Dendritic cell treated with granulocyte-macrophage colony-stimulating factor and Interleukin-4, amounts not matched to agents 40 ng/mL and 50 ng/mL, for 4 days (primary cell): ENCODE measurements around the gene VTI1A.
"Not testable (repeated sequence)": the region's sequence is repeated elsewhere in the genome, so short reads cannot be mapped to it uniquely, and the experiment has no call there.

Experiments used
- H3K27ac Mint-ChIP-seq: one replicate; pipeline ENCODE4 v1.8.0; 2022; ENCODE audit warnings: mild to moderate bottlenecking, mixed read lengths
- H3K27me3 Mint-ChIP-seq: one replicate; pipeline ENCODE4 v1.8.0; 2022; ENCODE audit warnings: mild to moderate bottlenecking, mixed read lengths
- H3K36me3 Mint-ChIP-seq: one replicate; pipeline ENCODE4 v1.8.0; 2022; ENCODE audit warnings: low read depth, mixed read lengths
- H3K4me1 Mint-ChIP-seq: one replicate; pipeline ENCODE4 v1.8.0; 2022; ENCODE audit warnings: low read depth, mixed read lengths
- H3K4me3 Mint-ChIP-seq: one replicate; pipeline ENCODE4 v1.8.0; 2022; ENCODE audit warnings: mild to moderate bottlenecking, moderate library complexity, mixed read lengths
- H3K9me3 Mint-ChIP-seq: one replicate; pipeline ENCODE4 v1.8.0; 2022; ENCODE audit warnings: mixed read lengths
- intact Hi-C: fragments of 100-400 bp; cut with micrococcal nuclease; formaldehyde crosslinking; loops from one replicate; pipeline ENCODE4 v1.15.0; 2022

Gene VTI1A

DNA sequence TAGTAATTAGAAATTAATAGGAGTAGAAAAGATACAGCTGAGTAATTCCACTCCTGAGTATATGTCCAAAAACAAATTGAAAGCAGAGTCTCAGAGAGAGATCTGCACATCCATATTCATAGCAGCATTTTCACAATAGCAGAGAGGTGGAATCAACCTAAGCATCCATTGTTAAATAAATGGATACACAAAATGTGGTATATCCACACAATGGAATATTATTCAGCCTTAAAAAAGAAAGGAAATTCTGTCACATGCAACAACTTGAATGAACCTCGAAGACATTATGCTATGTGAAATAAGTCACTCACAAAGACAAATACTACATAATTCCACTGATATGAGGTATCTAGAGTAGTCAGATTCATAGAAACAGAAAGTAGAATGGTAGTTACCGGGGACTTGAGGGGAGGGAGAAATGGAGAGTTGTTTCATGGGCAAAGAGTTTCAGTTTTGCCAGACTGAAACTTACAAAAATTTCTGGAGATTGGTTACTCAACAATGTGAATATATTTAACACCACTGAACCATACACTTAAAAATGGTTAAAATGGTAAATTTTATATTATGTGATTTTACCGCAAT is 18.4 kb downstream of the VTI1A start:
- no peaks in the 10 kb centered on the region for H3K9me3 Mint-ChIP-seq
- H3K4me3 Mint-ChIP-seq = no peak overlapping the region
- H3K4me1 Mint-ChIP-seq = no peaks in the 10 kb centered on the region
- H3K27ac Mint-ChIP-seq = no peak overlapping the region
- intact Hi-C loops = no loop called here
- H3K36me3 Mint-ChIP-seq = peaks cover 79% of the 10 kb centered on the region
- no peaks in the 10 kb centered on the region for H3K27me3 Mint-ChIP-seq

DNA sequence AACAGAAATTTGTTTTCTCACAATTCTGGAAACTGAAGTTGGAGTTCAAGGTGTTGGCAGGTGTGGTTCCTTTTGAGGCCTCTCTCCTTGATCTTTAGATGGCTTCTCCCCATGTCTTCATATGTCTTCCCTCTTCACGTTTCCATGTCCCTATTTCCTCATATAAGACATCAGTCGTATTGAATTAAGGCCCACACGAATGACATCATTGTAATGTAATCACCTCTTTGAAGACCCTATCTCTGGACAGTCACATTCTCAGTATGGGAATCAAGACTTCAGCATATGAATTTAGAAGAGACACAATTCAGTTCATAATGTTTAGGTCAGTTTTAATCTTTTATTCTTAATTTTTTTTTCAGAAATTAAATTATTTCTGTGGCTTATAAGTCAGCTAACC is 19.8 kb downstream of the VTI1A start:
- no peaks in the 10 kb centered on the region for H3K4me1 Mint-ChIP-seq
- no peak overlapping the region for H3K4me3 Mint-ChIP-seq
- intact Hi-C loops = no loop called here
- peaks cover 76% of the 10 kb centered on the region for H3K36me3 Mint-ChIP-seq
- no peaks in the 10 kb centered on the region for H3K27me3 Mint-ChIP-seq
- no peaks in the 10 kb centered on the region for H3K9me3 Mint-ChIP-seq
- H3K27ac Mint-ChIP-seq = no peak overlapping the region

DNA sequence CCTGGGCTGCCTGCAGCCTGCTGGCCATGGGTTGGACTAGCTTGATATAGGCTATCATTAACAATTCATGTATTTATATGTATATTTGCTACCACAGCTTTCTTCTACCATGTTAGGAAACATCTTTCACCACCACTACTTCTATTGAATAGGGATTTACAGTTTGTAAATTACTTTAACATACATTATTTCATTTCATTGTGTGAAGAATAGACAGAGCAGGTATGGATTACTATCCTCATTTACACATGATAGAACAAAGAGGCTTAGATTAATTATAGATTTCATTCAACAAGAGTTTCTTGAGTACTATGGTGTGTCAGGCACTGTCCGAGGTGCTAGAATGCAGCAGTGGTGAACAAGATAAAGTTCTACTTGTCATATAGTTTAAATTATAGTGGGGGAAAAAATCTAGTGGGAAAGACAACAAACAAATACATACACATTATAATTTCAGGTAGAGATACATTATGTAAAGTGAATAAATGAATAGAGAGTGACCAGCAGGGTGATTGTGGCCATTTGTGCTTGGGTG is 20.6 kb downstream of the VTI1A start:
- Mint-ChIP-seq H3K36me3 (peaks cover 73% of the 10 kb centered on the region), H3K4me3 (no peak overlapping the region), H3K27me3 (no peaks in the 10 kb centered on the region), H3K27ac (no peak overlapping the region), H3K4me1 (no peaks in the 10 kb centered on the region), H3K9me3 (no peaks in the 10 kb centered on the region)
- intact Hi-C loops = no loop called here

DNA sequence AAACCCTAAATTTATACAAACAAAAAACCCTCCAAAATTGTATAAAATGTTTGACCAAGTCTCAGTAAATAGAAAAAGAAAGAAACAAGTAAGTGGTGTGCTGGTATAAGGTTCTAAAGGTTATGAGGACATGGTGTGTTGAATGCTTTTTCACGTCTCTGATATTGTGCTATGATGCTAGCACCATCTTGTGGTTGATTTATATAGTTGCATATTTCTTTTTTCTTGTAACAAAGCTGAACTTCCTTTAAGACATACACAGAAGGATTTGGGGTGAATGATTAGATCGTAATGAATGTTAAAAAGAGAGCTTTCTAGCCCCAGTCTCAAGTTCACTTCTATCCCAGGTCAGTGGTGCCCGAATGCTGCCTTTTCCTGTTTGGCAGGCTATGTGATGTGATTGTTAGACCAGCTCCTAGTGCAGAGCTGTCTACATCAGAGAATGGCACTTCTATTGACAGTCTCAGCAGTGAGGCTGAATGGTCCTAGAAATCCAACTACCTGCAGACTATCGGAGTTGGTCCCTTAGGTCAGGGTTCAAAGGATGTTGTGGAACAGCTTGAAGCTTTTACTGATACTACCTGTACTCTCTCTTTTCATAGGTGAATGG is 25.0 kb downstream of the VTI1A start:
- no peaks in the 10 kb centered on the region for H3K27me3 Mint-ChIP-seq
- peaks cover 51% of the 10 kb centered on the region for H3K36me3 Mint-ChIP-seq
- H3K4me1 Mint-ChIP-seq = no peaks in the 10 kb centered on the region
- H3K9me3 Mint-ChIP-seq = no peaks in the 10 kb centered on the region
- H3K4me3 Mint-ChIP-seq = no peak overlapping the region
- intact Hi-C loops = no loop called here
- H3K27ac Mint-ChIP-seq = no peak overlapping the region

DNA sequence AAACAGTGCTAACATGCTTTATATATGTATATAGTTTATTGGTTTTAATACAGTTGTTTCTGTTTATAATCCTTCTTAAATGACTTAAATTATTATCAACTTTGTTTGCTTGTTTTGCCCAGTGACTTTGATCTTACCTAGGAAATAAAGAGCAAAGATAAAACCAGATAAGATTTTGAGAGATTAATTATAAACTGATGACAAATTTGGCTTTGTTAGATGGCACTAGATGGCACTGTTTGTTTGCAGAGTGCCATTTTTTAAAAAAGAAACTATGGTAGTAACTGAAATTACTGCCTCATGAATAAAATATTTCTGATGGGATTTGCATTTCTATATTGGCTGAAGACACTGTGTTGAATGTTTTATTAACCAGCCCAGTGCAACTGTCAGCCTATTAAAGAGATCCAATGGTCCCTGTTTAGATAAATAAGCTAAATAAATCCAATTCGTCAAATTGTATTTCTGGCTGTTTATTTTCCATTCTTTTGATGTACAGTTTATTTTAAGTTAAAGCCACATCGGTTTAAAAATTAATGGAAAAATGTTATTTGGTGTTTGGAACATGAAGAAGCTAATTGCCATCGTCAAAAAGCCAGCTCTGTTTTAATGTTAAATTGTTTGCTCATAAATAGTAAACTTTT is 28.7 kb downstream of the VTI1A start:
- intact Hi-C loops = loop anchor here (5.0 kb wide), 1 partner anchor 912 kb away; no protein-coding TSS in a partner anchor
- no peak overlapping the region for H3K27ac Mint-ChIP-seq
- peaks cover 6% of the 10 kb centered on the region for H3K4me1 Mint-ChIP-seq
- H3K36me3 Mint-ChIP-seq = peaks cover 17% of the 10 kb centered on the region
- H3K9me3 Mint-ChIP-seq = no peaks in the 10 kb centered on the region
- H3K27me3 Mint-ChIP-seq = no peaks in the 10 kb centered on the region
- no peak overlapping the region for H3K4me3 Mint-ChIP-seq

DNA sequence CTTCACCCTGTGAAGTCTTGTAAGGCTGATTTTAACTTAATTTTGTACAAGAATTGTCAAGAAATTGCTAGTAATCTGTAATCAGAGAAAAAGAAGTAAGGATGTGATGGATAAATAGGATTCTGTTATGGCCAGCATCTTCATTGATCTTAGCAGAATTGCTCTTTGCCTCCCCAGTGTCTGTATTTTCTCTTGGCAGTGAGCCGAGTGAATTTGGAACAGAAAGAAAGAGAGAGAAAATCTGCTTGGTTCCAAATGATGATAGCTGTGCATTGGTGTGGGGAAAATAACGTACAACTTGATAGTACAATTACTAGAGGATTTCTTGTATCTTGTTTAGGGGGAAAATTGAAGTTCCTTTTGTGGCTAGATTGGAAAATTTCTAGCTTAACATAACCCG is 34.6 kb downstream of the VTI1A start:
- no peaks in the 10 kb centered on the region for H3K27me3 Mint-ChIP-seq
- H3K4me1 Mint-ChIP-seq = peaks cover 6% of the 10 kb centered on the region
- no peak overlapping the region for H3K4me3 Mint-ChIP-seq
- peaks cover 6% of the 10 kb centered on the region for H3K36me3 Mint-ChIP-seq
- intact Hi-C loops = no loop called here
- H3K9me3 Mint-ChIP-seq = no peaks in the 10 kb centered on the region
- no peak overlapping the region for H3K27ac Mint-ChIP-seq

DNA sequence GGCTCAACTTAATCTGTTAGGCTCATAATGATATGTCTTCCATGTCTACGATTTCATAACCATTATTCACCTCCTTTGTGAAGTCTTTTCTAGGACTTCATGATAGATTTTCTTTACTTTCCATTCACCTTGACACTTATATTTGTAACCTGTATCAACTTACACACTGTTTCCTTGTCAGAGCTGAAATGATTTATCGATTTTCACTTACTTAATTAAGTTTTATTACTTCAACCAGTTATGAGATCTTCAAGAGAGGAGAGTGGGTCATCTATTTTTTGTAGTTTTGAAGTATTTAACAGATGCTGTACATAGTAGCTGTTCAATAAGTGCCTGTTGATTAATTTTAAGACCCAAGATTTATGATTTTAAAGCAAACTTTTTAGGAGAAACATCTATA is 37.4 kb downstream of the VTI1A start:
- H3K36me3 Mint-ChIP-seq = peaks cover 6% of the 10 kb centered on the region
- no peak overlapping the region for H3K4me3 Mint-ChIP-seq
- no peaks in the 10 kb centered on the region for H3K27me3 Mint-ChIP-seq
- intact Hi-C loops = no loop called here
- no peak overlapping the region for H3K27ac Mint-ChIP-seq
- no peaks in the 10 kb centered on the region for H3K9me3 Mint-ChIP-seq
- H3K4me1 Mint-ChIP-seq = peaks cover 6% of the 10 kb centered on the region

DNA sequence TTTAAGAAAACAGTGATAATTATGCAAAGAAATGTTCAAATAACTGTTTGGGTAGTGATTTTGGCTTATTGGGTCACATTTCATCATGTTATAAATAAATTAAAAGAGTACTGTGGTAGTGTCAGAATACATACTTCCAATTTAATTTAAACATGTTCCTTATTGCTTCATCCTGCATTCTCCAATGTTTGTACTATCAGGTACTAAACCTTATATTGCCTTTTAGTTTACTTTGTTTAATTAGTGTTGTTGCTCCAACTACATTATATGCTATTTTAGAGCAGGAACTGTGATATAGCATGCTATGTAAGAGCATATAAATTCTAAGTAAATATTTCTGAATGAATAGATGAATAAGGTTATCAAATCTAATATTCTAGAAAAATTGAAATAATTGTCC is 40.9 kb downstream of the VTI1A start:
- Mint-ChIP-seq H3K4me3 (no peak overlapping the region), H3K27ac (no peak overlapping the region), H3K36me3 (peaks cover 6% of the 10 kb centered on the region), H3K9me3 (no peaks in the 10 kb centered on the region), H3K27me3 (no peaks in the 10 kb centered on the region), H3K4me1 (no peaks in the 10 kb centered on the region)
- intact Hi-C loops = no loop called here

DNA sequence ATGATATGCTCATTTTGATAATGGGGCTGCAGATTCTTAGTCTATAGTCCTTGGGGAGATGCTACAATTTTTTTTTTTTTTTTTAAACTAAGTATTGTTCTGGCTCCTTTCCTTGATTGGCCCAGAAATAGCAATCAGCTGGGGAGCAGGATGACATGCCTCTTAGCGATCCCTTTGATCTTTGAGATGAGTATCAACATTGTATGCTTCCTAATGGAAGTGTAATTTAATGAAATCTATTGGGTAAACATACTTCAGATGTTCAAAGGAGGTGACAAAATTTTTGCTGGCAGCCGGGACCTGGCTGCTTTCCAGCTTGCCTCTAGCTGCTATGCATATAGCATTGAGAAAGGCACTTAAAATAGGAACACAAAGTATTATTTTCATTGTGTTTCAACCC is 43.5 kb downstream of the VTI1A start:
- intact Hi-C loops = no loop called here
- Mint-ChIP-seq H3K27me3 (no peaks in the 10 kb centered on the region), H3K9me3 (no peaks in the 10 kb centered on the region), H3K27ac (no peak overlapping the region), H3K4me3 (no peak overlapping the region), H3K36me3 (no peaks in the 10 kb centered on the region), H3K4me1 (no peaks in the 10 kb centered on the region)

DNA sequence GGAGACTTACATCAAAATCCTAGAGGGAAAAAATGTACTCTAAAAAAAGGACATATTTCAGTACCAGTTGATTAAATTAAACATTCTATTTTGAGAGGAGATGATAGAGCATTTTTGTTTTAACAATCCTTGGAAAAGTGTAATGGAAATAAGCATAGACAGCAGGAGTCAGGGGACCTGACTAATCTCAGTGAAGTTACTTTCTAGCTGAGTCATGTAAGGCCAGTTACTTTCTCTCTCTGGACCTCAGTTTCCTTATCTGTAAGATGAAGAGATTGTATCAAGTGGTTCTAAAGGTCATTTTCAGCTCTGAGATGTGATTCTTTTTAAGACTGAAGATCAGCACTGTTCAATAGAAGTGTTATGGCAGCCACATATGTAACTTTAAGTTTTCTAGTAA is 44.1 kb downstream of the VTI1A start:
- H3K27ac Mint-ChIP-seq = no peak overlapping the region
- H3K4me3 Mint-ChIP-seq = no peak overlapping the region

DNA sequence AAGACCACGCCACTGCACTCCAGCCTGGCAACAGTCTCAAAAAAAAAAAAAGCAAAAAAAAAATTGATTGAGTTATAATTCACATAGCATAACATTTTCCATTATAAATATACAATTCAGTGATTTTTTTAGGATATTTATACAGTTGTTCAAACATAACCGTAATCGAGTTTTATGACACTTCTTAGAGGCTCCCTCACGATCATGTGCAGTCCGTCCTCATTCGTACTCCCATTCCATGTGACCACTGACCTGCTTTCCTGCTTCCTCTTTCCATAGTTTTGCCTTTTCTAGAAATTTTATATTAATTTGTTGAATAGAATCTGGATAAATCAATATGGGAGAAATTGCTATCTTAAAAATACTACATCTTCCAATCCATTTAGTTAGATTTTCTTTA is 45.7 kb downstream of the VTI1A start:
- no peaks in the 10 kb centered on the region for H3K9me3 Mint-ChIP-seq
- H3K36me3 Mint-ChIP-seq = no peaks in the 10 kb centered on the region
- no peaks in the 10 kb centered on the region for H3K27me3 Mint-ChIP-seq
- intact Hi-C loops = no loop called here
- H3K4me1 Mint-ChIP-seq = no peaks in the 10 kb centered on the region
- no peak overlapping the region for H3K4me3 Mint-ChIP-seq
- no peak overlapping the region for H3K27ac Mint-ChIP-seq

More for the DNA sequence above, 44.1 kb downstream of the VTI1A start:
- Mint-ChIP-seq H3K9me3 (no peaks in the 10 kb centered on the region), H3K27me3 (no peaks in the 10 kb centered on the region), H3K4me1 (no peaks in the 10 kb centered on the region), H3K36me3 (no peaks in the 10 kb centered on the region)
- intact Hi-C loops = no loop called here

DNA sequence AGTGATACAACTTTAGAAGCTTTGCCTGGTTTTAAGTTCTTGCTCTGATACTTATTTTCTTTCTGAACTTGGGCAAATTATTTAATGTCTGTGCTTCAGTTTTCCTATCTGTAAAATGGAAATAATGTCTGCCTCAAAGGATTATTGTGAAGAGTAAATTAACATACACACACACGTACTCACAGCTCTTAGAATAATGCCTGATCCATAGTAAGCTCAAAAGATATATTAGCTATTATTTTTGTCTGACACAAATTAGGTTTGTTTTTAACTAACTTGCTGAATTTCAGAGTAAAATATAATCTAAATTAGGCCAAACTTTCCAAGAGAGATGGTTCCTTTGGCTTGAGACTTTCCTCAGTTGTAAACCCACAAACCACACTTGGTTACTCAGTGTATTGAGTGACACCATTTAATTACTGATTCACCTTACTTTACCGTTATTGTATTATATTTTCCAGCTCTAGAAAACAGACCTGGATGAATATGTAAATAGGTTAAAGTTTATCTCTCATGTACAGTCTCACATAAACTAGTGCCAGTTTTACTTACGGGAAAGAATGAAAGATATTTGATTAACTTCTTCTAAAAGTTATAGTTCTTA is 50.4 kb downstream of the VTI1A start:
- no peaks in the 10 kb centered on the region for H3K9me3 Mint-ChIP-seq
- no peaks in the 10 kb centered on the region for H3K27me3 Mint-ChIP-seq

DNA sequence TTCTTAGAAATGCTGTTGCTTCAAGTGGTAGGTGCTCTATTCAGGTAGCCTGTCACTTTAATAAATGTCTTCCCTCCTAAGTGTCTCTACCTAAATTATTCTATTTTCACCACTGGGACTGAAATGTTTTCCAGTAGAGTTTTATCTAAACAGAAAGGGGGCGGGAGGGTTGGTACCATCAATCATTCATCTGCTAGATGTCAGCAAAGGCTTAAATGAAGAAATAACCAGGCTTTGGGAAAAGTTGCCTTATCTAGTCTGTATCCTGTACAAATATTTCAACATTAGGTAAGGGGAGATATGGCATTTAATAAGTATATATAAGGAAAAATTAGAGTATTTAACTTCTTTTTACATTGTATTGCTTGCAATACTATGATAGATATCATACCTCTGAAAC is 51.8 kb downstream of the VTI1A start:
- H3K4me3 Mint-ChIP-seq = no peak overlapping the region
- no peak overlapping the region for H3K27ac Mint-ChIP-seq
- H3K27me3 Mint-ChIP-seq = no peaks in the 10 kb centered on the region
- intact Hi-C loops = no loop called here
- no peaks in the 10 kb centered on the region for H3K9me3 Mint-ChIP-seq
- no peaks in the 10 kb centered on the region for H3K4me1 Mint-ChIP-seq
- peaks cover 16% of the 10 kb centered on the region for H3K36me3 Mint-ChIP-seq

More for the DNA sequence above, 50.4 kb downstream of the VTI1A start:
- Mint-ChIP-seq H3K27ac (no peak overlapping the region), H3K4me3 (no peak overlapping the region), H3K36me3 (peaks cover 16% of the 10 kb centered on the region), H3K4me1 (no peaks in the 10 kb centered on the region)
- intact Hi-C loops = no loop called here

DNA sequence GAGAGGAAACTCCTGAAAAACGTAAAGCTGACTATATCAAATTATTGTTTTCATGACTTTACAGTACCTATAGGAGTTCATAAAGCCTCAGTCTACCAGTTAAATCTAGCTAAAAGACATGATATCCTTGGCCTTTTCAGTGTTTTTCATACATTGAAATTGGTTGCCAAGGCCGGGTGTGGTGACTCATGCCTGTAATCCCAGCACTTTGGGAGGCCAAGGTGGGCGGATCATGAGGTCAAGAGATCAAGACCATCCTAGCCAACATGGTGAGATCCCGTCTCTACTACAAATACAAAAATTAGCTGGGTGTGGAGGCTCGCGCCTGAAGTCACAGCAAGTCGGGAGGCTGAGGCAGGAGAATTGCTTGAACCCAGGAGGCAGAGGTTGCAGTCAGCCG is 53.0 kb downstream of the VTI1A start:
- H3K27ac Mint-ChIP-seq, H3K9me3 Mint-ChIP-seq, H3K4me1 Mint-ChIP-seq, intact Hi-C loops, H3K4me3 Mint-ChIP-seq, H3K27me3 Mint-ChIP-seq: not testable (repeated sequence)
- peaks cover 16% of the 10 kb centered on the region for H3K36me3 Mint-ChIP-seq
